GM13976 (cell line): Measurements from ENCODE around the gene LRRC26.

Experiments
- DNase-seq: peaks from one replicate; pipeline ENCODE4 v3.0.0; 2012; ENCODE audit warnings: low spot score
- in situ Hi-C: fragments of 300-500 bp; cut with MboI; formaldehyde crosslinking; loops from one replicate; pipeline ENCODE4 v1.12.0; 2022; ENCODE audit warnings: low sequenced_read_pairs, mixed read lengths, inconsistent platforms; ENCODE audit not compliant: unreplicated experiment
- TF ChIP-seq, protein P1 (sequence below): IDR thresholded peaks from 2 replicates; pipeline ENCODE4 v1.5.1; 2012; ENCODE audit warnings: borderline replicate concordance, mild to moderate bottlenecking; ENCODE audit not compliant: insufficient read depth; ENCODE audit errors: extremely low read depth, missing control alignments, control extremely low read depth

Gene LRRC26

GRCh38 chr9:137205126-137206069 is 35.5 kb upstream of the LRRC26 start, which contains the start of the genes NDOR1 and TMEM203:
TSS of gene NDOR1 (plus strand) at chr9:137205700. CDS start at chr9:137205778, 78 bp downstream.
TSS of gene TMEM203 (minus strand) at chr9:137205648. CDS start at chr9:137205414, 234 bp downstream.
- in situ Hi-C loops = no loop called here
- TF ChIP-seq, protein P1, sequence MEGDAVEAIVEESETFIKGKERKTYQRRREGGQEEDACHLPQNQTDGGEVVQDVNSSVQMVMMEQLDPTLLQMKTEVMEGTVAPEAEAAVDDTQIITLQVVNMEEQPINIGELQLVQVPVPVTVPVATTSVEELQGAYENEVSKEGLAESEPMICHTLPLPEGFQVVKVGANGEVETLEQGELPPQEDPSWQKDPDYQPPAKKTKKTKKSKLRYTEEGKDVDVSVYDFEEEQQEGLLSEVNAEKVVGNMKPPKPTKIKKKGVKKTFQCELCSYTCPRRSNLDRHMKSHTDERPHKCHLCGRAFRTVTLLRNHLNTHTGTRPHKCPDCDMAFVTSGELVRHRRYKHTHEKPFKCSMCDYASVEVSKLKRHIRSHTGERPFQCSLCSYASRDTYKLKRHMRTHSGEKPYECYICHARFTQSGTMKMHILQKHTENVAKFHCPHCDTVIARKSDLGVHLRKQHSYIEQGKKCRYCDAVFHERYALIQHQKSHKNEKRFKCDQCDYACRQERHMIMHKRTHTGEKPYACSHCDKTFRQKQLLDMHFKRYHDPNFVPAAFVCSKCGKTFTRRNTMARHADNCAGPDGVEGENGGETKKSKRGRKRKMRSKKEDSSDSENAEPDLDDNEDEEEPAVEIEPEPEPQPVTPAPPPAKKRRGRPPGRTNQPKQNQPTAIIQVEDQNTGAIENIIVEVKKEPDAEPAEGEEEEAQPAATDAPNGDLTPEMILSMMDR = no peak
- DNase-seq = peak; percentile 98

- TF ChIP-seq, protein P1 = no peak
- in situ Hi-C loops = no loop called here
- no peak for DNase-seq
These were observed 34.9 kb upstream of the LRRC26 start for GRCh38 chr9:137204731-137205125.

GRCh38 chr9:137202966-137203365 is 33.1 kb upstream of the LRRC26 start:
- DNase-seq = no peak
- in situ Hi-C loops = no loop called here
- TF ChIP-seq, protein P1 = no peak

DNA sequence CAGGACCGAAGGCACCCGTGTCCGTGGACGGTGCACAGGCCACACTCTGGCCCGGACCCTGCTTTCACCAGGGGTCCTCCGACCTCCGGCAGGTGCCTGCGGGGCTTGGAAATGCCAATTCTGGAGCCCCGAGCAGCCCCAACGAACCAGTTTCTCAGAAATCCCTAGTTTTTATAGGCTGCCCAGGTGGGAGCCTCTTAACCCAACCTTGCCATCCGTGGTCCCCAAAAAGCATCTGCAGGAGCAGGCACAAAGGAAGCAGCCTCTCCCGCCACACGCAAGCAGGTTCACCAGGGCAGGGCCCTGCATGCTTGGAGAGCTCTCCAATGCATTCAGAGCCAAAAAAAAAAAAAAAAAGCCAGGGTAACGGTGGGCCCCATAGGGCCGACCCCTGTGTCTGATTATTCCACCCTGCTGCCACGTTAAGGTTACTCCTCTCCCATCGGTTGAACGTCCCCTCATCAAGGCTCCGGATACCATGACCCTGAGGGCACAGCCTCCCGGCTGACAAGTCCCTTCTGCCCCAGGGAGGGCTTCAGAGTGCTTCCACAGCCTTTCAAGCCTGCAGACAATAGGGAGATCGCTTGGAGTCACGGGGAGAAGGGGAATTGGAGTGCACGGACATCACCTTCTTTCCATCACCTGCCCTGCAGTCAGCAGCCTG is 31.5 kb upstream of the LRRC26 start:
- in situ Hi-C loops = no loop called here
- TF ChIP-seq, protein P1 = no peak

GRCh38 chr9:137200311-137201204 is 30.7 kb upstream of the LRRC26 start, which contains the start of gene TPRN:
TSS of gene TPRN (minus strand) at chr9:137200741. CDS start at chr9:137200711, 30 bp downstream.
- in situ Hi-C loops = no loop called here
- TF ChIP-seq, protein P1 = no peak
- DNase-seq = peak; percentile 100

More for the DNA sequence above, 31.5 kb upstream of the LRRC26 start:
- no peak for DNase-seq
